CD14-positive monocyte (primary cell): Measurements from ENCODE around the gene ARHGAP45. TPM values are rescaled to one million over a fixed set of nuclear protein-coding genes. Genes with fewer than 3 reads are reported as not detected.

Source experiments
- DNase-seq, 3 donors: peaks; one replicate each; pipeline ENCODE4 v3.0.0-alpha.2; 2011 to 2022
- H2AFZ ChIP-seq: 2 replicates; pipeline ENCODE4 v1.6.0; 2012; ENCODE audit warnings: mild to moderate bottlenecking, low read depth, low read length, inconsistent platforms; ENCODE audit not compliant: insufficient read depth, poor library complexity, severe bottlenecking
- H3K27ac ChIP-seq, 2 donors: 1 replicate in 1 of 2; 2 replicates in 1 of 2; pipeline ENCODE4 v1.5.1; 2012 to 2013; ENCODE audit warnings: low read length in 2 of 2, control low read depth in 1 of 2, inconsistent platforms in 1 of 2, low read depth in 1 of 2, mild to moderate bottlenecking in 1 of 2
- H3K27me3 ChIP-seq, 2 donors: one replicate each; pipeline versions ENCODE4 v1.6.0 to v1.6.1; 2011 to 2013; ENCODE audit warnings: low read length in 2 of 2; ENCODE audit not compliant: control insufficient read depth in 2 of 2, insufficient read depth in 2 of 2
- H3K36me3 ChIP-seq, 2 donors: replicated peaks in 1 of 2; 1 replicate in 1 of 2; 2 replicates in 1 of 2; pipeline versions ENCODE4 v1.5.1 to v1.6.1; 2012 to 2013; ENCODE audit warnings: low read length in 2 of 2, control low read depth in 1 of 2, inconsistent platforms in 1 of 2, mild to moderate bottlenecking in 1 of 2; ENCODE audit not compliant: insufficient read depth in 2 of 2, control insufficient read depth in 1 of 2
- H3K4me1 ChIP-seq, 2 donors: 1 replicate in 1 of 2; 2 replicates in 1 of 2; pipeline versions ENCODE4 v1.5.1 to v1.6.1; 2012 to 2013; ENCODE audit warnings: low read length in 2 of 2, control low read depth in 1 of 2, inconsistent platforms in 1 of 2, mild to moderate bottlenecking in 1 of 2, moderate library complexity in 1 of 2; ENCODE audit not compliant: insufficient read depth in 2 of 2, control insufficient read depth in 1 of 2
- H3K4me2 ChIP-seq: replicated peaks from 2 replicates; pipeline ENCODE3; 2012; ENCODE audit warnings: low read length, moderate library complexity, mild to moderate bottlenecking; ENCODE audit not compliant: poor library complexity, severe bottlenecking; ENCODE audit errors: extremely low read depth
- H3K4me3 ChIP-seq, 3 experiments: fragments of 200-600 bp in 1 of 3; sonication (generic) in 1 of 3; replicated peaks in 1 of 3; 1 replicate in 2 of 3; 2 replicates in 1 of 3; pipeline ENCODE4 v1.5.1; 2011 to 2013; ENCODE audit warnings: low read length in 3 of 3, mild to moderate bottlenecking in 3 of 3, control low read depth in 2 of 3, low read depth in 2 of 3, inconsistent platforms in 1 of 3, moderate library complexity in 1 of 3
- H3K79me2 ChIP-seq: 2 replicates; pipeline ENCODE4 v1.6.0; 2012; ENCODE audit warnings: mild to moderate bottlenecking, control low read depth, inconsistent platforms, low read length, moderate library complexity; ENCODE audit not compliant: insufficient read depth
- H3K9ac ChIP-seq: 2 replicates; pipeline ENCODE4 v1.6.0; 2017; ENCODE audit warnings: low read length, mild to moderate bottlenecking; ENCODE audit not compliant: insufficient read depth, poor library complexity, severe bottlenecking
- H3K9me3 ChIP-seq, 2 donors: replicated peaks in 1 of 2; 1 replicate in 1 of 2; 2 replicates in 1 of 2; pipeline versions ENCODE4 v1.5.1 to v1.6.1; 2012 to 2013; ENCODE audit warnings: low read length in 2 of 2, control low read depth in 1 of 2; ENCODE audit not compliant: control insufficient read depth in 1 of 2, insufficient read depth in 1 of 2
- H4K20me1 ChIP-seq: 2 replicates; pipeline ENCODE4 v1.6.0; 2012; ENCODE audit warnings: mild to moderate bottlenecking, low read length, control low read depth, moderate library complexity; ENCODE audit not compliant: insufficient read depth
- H3K27ac Mint-ChIP-seq, 7 donors: one replicate each; pipeline ENCODE4 v1.8.0; 2020; ENCODE audit warnings: mild to moderate bottlenecking in 7 of 7, mixed read lengths in 7 of 7, moderate library complexity in 6 of 7, inconsistent platforms in 2 of 7
- H3K27me3 Mint-ChIP-seq, 3 donors: one replicate each; pipeline ENCODE4 v1.8.0; 2021 to 2022; ENCODE audit warnings: low read depth in 3 of 3, mild to moderate bottlenecking in 3 of 3, mixed read lengths in 3 of 3, moderate library complexity in 3 of 3, inconsistent platforms in 1 of 3
- H3K36me3 Mint-ChIP-seq, 2 donors: one replicate each; pipeline ENCODE4 v1.8.0; 2020; ENCODE audit warnings: mixed read lengths in 2 of 2, inconsistent platforms in 1 of 2, mild to moderate bottlenecking in 1 of 2
- H3K4me1 Mint-ChIP-seq: one replicate; pipeline ENCODE4 v1.8.0; 2020; ENCODE audit warnings: mild to moderate bottlenecking, mixed read lengths
- H3K4me3 Mint-ChIP-seq, 2 donors: one replicate each; pipeline ENCODE4 v1.8.0; 2020; ENCODE audit warnings: mild to moderate bottlenecking in 2 of 2, mixed read lengths in 2 of 2, moderate library complexity in 1 of 2
- H3K9me3 Mint-ChIP-seq, 7 donors: one replicate each; pipeline ENCODE4 v1.8.0; 2020 to 2022; ENCODE audit warnings: mixed read lengths in 7 of 7, mild to moderate bottlenecking in 6 of 7, moderate library complexity in 6 of 7, inconsistent platforms in 2 of 7
- WGBS: methylation state at CpG from one replicate; pipeline ENCODE4 v1.1.5; 2013; ENCODE audit warnings: missing lambda C conversion rate; ENCODE audit not compliant: insufficient coverage; 5-methylcytosine and 5-hydroxymethylcytosine counted together
- intact Hi-C, 2 donors: fragments of 100-400 bp; cut with micrococcal nuclease; formaldehyde crosslinking; loops; one replicate each; pipeline versions ENCODE4 v1.15.0 to v1.15.1; 2023
- polyA plus RNA-seq, 3 donors: library from polyadenylated mRNA; depleted of rRNA in 1 of 3; unstranded in 2 of 3; stranded (reverse) in 1 of 3; fragments of 300-500 nt in 2 of 3; fragments of >200 nt in 1 of 3; fragmentation: Illumina TruSeq in 2 of 3; gene quantifications; 1 replicate in 2 of 3; 2 replicates in 1 of 3; pipeline ENCODE4 v1.2.3, GENCODE V29; 2012 to 2021
- TF ChIP-seq, protein P1 (sequence below): fragments of 200-600 bp; IDR thresholded peaks from one replicate; pipeline ENCODE4 v1.8.0; 2022; ENCODE audit warnings: antibody characterized with exemption, mild to moderate bottlenecking

ARHGAP45 gene
- polyA plus RNA-seq, 3 donors = 108 to 308 (median 137) TPM

DNA sequence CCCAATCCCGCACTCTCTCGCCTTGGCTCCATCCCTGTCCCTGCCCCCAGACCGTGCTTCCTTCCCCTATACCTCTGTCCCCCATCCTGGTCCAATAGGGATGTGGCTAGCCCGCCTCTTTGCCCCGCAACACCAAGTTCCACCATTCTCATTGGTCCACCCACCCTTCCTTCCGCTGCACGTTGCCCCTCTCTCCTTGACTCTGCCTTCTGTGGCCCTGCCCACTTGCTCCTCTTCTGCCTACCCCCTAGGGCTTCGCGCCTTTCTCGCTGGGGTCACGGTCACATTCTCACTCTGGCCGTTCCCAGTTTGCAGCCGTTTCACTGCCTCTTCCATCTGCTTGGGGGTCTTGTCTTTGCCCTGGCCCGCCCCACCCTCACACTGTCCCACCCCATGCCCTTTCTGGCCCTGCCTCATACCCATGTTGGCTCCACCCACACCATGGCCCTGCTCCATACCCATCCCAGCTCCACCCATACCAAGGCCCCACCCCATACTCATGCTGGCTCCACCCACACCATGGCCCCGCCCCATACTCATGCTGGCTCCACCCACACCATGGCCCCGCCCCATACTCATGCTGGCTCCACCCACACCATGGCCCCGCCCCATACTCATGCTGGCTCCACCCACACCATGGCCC is 4.5 kb upstream of the ARHGAP45 start:
- peaks cover 17 to 20% of the 10 kb centered on the region in 2 donors for H3K36me3 Mint-ChIP-seq
- no peak overlapping the region for H3K27ac ChIP-seq
- no peak overlapping the region for H3K4me3 ChIP-seq
- no peaks in the 10 kb centered on the region for H3K27me3 ChIP-seq
- peaks cover 31% of the 10 kb centered on the region for H3K4me1 Mint-ChIP-seq
- H3K79me2 ChIP-seq = peaks cover 13% of the 10 kb centered on the region
- no peak overlapping the region for H2AFZ ChIP-seq
- peaks cover 7 to 16% (median 12%) of the 10 kb centered on the region in 7 donors for H3K9me3 Mint-ChIP-seq
- intact Hi-C loops = no loop called here
- no peak for DNase-seq
- peaks cover 27% of the 10 kb centered on the region for H4K20me1 ChIP-seq
- no peak overlapping the region for H3K4me2 ChIP-seq
- H3K27me3 Mint-ChIP-seq = peaks cover 2 to 4% (median 2%) of the 10 kb centered on the region in 3 donors
- TF ChIP-seq, protein P1, sequence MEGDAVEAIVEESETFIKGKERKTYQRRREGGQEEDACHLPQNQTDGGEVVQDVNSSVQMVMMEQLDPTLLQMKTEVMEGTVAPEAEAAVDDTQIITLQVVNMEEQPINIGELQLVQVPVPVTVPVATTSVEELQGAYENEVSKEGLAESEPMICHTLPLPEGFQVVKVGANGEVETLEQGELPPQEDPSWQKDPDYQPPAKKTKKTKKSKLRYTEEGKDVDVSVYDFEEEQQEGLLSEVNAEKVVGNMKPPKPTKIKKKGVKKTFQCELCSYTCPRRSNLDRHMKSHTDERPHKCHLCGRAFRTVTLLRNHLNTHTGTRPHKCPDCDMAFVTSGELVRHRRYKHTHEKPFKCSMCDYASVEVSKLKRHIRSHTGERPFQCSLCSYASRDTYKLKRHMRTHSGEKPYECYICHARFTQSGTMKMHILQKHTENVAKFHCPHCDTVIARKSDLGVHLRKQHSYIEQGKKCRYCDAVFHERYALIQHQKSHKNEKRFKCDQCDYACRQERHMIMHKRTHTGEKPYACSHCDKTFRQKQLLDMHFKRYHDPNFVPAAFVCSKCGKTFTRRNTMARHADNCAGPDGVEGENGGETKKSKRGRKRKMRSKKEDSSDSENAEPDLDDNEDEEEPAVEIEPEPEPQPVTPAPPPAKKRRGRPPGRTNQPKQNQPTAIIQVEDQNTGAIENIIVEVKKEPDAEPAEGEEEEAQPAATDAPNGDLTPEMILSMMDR = no peak
- H3K36me3 ChIP-seq = peaks cover 9 to 19% of the 10 kb centered on the region in 2 donors
- H3K27ac Mint-ChIP-seq = peak overlapping the region in 3 of 7 donors; percentile 80 to 85 (median 83)
- no peak overlapping the region for H3K9ac ChIP-seq
- no peak overlapping the region for H3K4me3 Mint-ChIP-seq
- H3K9me3 ChIP-seq = peaks cover 8 to 11% of the 10 kb centered on the region in 2 donors
- peaks cover 36 to 43% of the 10 kb centered on the region in 2 donors for H3K4me1 ChIP-seq
- WGBS = 96% methylated on average over 14 of the region's 17 CpGs

DNA sequence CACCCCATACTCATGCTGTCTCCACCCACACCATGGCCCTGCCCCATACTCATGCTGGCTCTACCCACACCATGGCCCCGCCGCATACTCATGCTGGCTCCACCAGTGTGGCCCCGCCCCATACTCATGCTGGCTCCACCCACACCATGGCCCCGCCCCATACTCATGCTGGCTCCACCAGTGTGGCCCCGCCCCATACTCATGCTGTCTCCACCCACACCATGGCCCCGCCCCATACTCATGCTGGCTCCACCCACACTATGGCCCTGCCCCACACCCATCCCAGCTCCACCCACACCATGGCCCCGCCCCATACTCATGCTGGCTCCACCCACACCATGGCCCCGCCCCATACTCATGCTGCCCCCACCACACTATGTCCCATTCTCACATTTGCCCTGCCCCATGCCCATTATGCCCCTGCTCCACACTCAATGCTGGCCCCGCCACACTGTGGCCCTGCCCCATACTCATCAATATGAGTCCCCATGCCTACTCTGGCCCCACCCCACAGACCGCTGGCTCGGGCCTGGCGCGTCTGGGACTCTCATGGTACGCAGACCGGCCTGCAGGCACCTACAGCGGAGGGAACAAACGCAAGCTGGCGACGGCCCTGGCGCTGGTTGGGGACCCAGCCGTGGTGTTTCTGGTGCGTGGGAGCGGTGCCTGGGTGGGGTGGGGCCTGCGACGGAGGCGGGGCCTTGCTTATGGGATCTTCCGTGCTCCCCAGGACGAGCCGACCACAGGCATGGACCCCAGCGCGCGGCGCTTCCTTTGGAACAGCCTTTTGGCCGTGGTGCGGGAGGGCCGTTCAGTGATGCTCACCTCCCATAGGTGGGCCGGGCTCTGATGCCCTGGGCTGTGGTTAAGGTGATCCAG is 3.7 kb upstream of the ARHGAP45 start:
- peaks cover 4 to 11% of the 10 kb centered on the region in 2 donors for H3K36me3 ChIP-seq
- H3K9ac ChIP-seq = no peak overlapping the region
- H3K27me3 ChIP-seq = no peaks in the 10 kb centered on the region
- H2AFZ ChIP-seq = no peak overlapping the region
- peaks cover 21% of the 10 kb centered on the region for H3K79me2 ChIP-seq
- H3K4me3 Mint-ChIP-seq = no peak overlapping the region
- H3K4me1 Mint-ChIP-seq = peaks cover 31% of the 10 kb centered on the region
- TF ChIP-seq, protein P1 = no peak
- peaks cover 34% of the 10 kb centered on the region for H4K20me1 ChIP-seq
- peaks cover under 1 to 9% (median 5%) of the 10 kb centered on the region in 7 donors for H3K9me3 Mint-ChIP-seq
- peaks cover 38 to 48% of the 10 kb centered on the region in 2 donors for H3K4me1 ChIP-seq
- H3K4me3 ChIP-seq = no peak overlapping the region
- peaks cover 9 to 13% of the 10 kb centered on the region in 2 donors for H3K36me3 Mint-ChIP-seq
- H3K27me3 Mint-ChIP-seq = peaks cover 0 to 2% (median 2%) of the 10 kb centered on the region in 3 donors
- H3K9me3 ChIP-seq = peaks cover under 1 to 6% of the 10 kb centered on the region in 2 donors
- intact Hi-C loops = no loop called here
- no peak overlapping the region for H3K27ac ChIP-seq
- DNase-seq = peak; percentile 68 to 90 (median 87)
- WGBS = 95% methylated on average over 29 of the region's 37 CpGs
- H3K4me2 ChIP-seq = no peak overlapping the region
- peak overlapping the region in 2 of 7 donors; percentile 70 to 85 for H3K27ac Mint-ChIP-seq
